GM23248 (cell line): ENCODE results near the gene PKD1. TPM values are rescaled to one million over a fixed set of nuclear protein-coding genes. Genes with fewer than 3 reads are reported as not detected.
"Not testable (repeated sequence)": the region's sequence is repeated elsewhere in the genome, so short reads cannot be mapped to it uniquely, and the experiment has no call there.

Experiments
- DNase-seq: peaks from one replicate; pipeline ENCODE4 v3.0.0-alpha.2; 2015
- H2AFZ ChIP-seq: fragments of 200-600 bp; sonication (generic); 2 replicates; pipeline ENCODE4 v1.6.1; 2016; ENCODE audit warnings: antibody characterized with exemption
- H3F3A ChIP-seq: fragments of 200-600 bp; sonication (generic); 2 replicates; pipeline ENCODE4 v1.6.1; 2016; ENCODE audit warnings: mild to moderate bottlenecking, antibody characterized with exemption, mixed run types; ENCODE audit not compliant: insufficient read depth
- H3K27ac ChIP-seq: fragments of 200-600 bp; sonication (generic); 2 replicates; pipeline ENCODE4 v1.5.1; 2016; ENCODE audit warnings: mild to moderate bottlenecking
- H3K27me3 ChIP-seq: fragments of 200-600 bp; sonication (generic); replicated peaks from 2 replicates; pipeline ENCODE4 v1.6.1; 2016; ENCODE audit warnings: mild to moderate bottlenecking; ENCODE audit not compliant: insufficient read depth
- H3K36me3 ChIP-seq: fragments of 200-600 bp; sonication (generic); 2 replicates; pipeline ENCODE4 v1.6.1; 2016; ENCODE audit warnings: low read depth, mild to moderate bottlenecking
- H3K4me1 ChIP-seq: fragments of 200-600 bp; sonication (generic); 2 replicates; pipeline ENCODE4 v1.6.1; 2016; ENCODE audit warnings: mild to moderate bottlenecking; ENCODE audit not compliant: insufficient read depth
- H3K4me2 ChIP-seq: fragments of 200-600 bp; sonication (generic); one replicate; pipeline ENCODE4 v1.6.1; 2016; ENCODE audit warnings: mild to moderate bottlenecking; ENCODE audit not compliant: unreplicated experiment
- H3K4me3 ChIP-seq: fragments of 200-600 bp; sonication (generic); 2 replicates; pipeline ENCODE4 v1.5.1; 2016; ENCODE audit warnings: mild to moderate bottlenecking
- H3K79me2 ChIP-seq: fragments of 200-600 bp; sonication (generic); 2 replicates; pipeline ENCODE4 v1.6.1; 2016; ENCODE audit warnings: mild to moderate bottlenecking; ENCODE audit not compliant: insufficient read depth
- H3K9ac ChIP-seq: fragments of 200-600 bp; sonication (generic); 2 replicates; pipeline ENCODE4 v1.6.1; 2016; ENCODE audit warnings: mild to moderate bottlenecking
- H3K9me2 ChIP-seq: fragments of 200-600 bp; sonication (generic); 2 replicates; pipeline ENCODE4 v1.6.1; 2016; ENCODE audit warnings: mixed run types, mild to moderate bottlenecking, moderate library complexity; ENCODE audit not compliant: insufficient read depth
- H3K9me3 ChIP-seq: fragments of 200-600 bp; sonication (generic); one replicate; pipeline ENCODE4 v1.6.1; 2017; ENCODE audit warnings: low read depth
- H4K20me1 ChIP-seq: fragments of 200-600 bp; sonication (generic); 2 replicates; pipeline ENCODE4 v1.6.0; 2016; ENCODE audit not compliant: insufficient read depth
- EZH2 ChIP-seq: fragments of 200-600 bp; sonication (generic); IDR thresholded peaks from 2 replicates; pipeline ENCODE4 v1.6.1; 2018; ENCODE audit warnings: antibody characterized with exemption, mild to moderate bottlenecking; ENCODE audit not compliant: insufficient read depth, poor library complexity, severe bottlenecking
- EZH2phosphoT487 ChIP-seq: fragments of 200-600 bp; sonication (generic); IDR thresholded peaks from 2 replicates; pipeline ENCODE4 v1.6.1; 2018; ENCODE audit warnings: antibody characterized with exemption, moderate library complexity, mild to moderate bottlenecking, low read depth; ENCODE audit not compliant: insufficient read depth
- WGBS, 2 experiments: methylation state at CpG; one replicate each; pipeline ENCODE4 v1.1.6; 2015 to 2017; ENCODE audit warnings: low lambda C conversion rate in 2 of 2, low coverage in 1 of 2; ENCODE audit errors: missing lambda C conversion rate in 2 of 2; 5-methylcytosine and 5-hydroxymethylcytosine counted together
- in situ Hi-C: fragments of 300-500 bp; cut with MboI; formaldehyde crosslinking; loops from 2 replicates; pipeline ENCODE4 v1.15.0; 2020
- polyA plus RNA-seq: library from polyadenylated mRNA; unstranded; fragments of >200 nt; fragmentation: Nextera tagmentation; extraction: Ambion mirVana; gene quantifications from 2 replicates; pipeline ENCODE4 v1.2.1, GENCODE V29; 2016
- total RNA-seq: library from RNA; depleted of rRNA; stranded (reverse); fragments of >200 nt; shearing (Covaris generic); gene quantifications from 2 replicates; pipeline ENCODE4 v1.2.3, GENCODE V29; 2014

Gene PKD1
- total and polyA plus RNA-seq, 2 experiments from 2014 or later, result 48.4 to 201 TPM

- no peaks in the 10 kb centered on the region for H3K36me3 ChIP-seq
- peaks cover 10% of the 10 kb centered on the region; the same call in 1 of the 2 replicates for H3F3A ChIP-seq
- TF ChIP-seq EZH2phosphoT487, result no peak
- TF ChIP-seq EZH2, result no peak
- H3K4me1 ChIP-seq, result peaks cover 2% of the 10 kb centered on the region
- no peaks in the 10 kb centered on the region for H3K9me3 ChIP-seq
- H3K4me3 ChIP-seq, result no peak overlapping the region
- WGBS, 2 experiments, result 65 to 70% methylated on average over 17 of the region's 17 CpGs
- H2AFZ ChIP-seq, result no peak overlapping the region
- no peaks in the 10 kb centered on the region for H4K20me1 ChIP-seq
- no peaks in the 10 kb centered on the region for H3K27me3 ChIP-seq
- no peak overlapping the region for H3K9ac ChIP-seq
- in situ Hi-C loops, result loop anchor here (10.0 kb wide), 1 partner anchor 119 kb away; the partner anchor contains the start of gene NHERF2
- H3K27ac ChIP-seq, result no peak overlapping the region
- no peak overlapping the region for H3K4me2 ChIP-seq
- DNase-seq, result no peak
- no peaks in the 10 kb centered on the region for H3K79me2 ChIP-seq
- no peaks in the 10 kb centered on the region for H3K9me2 ChIP-seq
Measured at GRCh38 chr16:2143878-2144485, 8.3 kb upstream of the PKD1 start.

DNA sequence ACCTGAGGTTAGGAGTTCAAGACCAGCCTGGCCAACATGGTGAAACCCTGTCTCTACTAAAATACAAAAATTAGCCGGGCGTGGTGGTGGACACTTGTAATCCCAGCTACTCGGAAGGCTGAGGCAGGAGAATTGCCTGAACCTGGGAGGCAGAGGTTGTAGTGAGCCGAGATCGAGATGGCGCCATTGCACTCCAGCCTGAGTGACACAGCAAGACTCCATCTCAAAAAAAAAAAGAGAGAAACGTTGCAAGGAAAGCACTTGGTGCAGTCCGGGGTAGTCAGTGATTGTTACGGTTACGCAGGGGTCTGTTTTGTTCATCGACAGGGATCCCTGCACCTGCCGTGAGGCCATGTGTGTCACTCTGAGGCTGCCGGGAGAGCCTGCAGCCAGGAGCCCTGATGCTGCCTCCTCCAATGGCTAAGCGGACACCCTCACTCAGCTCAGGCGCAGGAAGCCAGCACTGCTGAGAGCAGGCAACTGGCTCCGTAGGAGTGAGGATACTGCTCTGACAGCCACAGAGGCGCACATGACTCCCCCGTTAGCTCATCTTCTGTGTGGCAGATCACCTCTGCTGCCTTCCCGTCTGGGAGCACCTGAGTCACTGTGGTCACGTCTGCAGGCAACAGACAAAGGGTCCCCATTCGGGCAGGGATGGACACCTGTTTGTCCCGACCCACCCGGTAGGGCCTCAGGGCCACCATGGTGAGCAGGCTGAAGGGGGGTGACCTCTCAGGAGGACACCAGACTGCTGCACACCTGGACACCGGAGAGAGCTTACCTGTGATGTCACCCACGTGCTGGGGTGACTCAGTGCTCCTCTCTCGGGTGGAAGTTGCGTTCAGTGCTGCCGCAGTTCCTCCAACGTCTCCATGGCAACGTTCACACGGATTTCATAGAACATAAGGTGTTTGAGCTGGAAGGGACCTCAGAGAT, 7.5 kb upstream of the PKD1 start:
- Histone ChIP-seq H3K4me2 (no peak overlapping the region), H3K79me2 (no peaks in the 10 kb centered on the region), H3K9ac (no peak overlapping the region), H3K36me3 (no peaks in the 10 kb centered on the region), H3K4me1 (no peaks in the 10 kb centered on the region), H3K9me2 (no peaks in the 10 kb centered on the region), H3K4me3 (no peak overlapping the region), H3K27me3 (no peaks in the 10 kb centered on the region), H4K20me1 (no peaks in the 10 kb centered on the region), H3K27ac (no peak overlapping the region), H3K9me3 (no peaks in the 10 kb centered on the region), H2AFZ (no peak overlapping the region), H3F3A (peaks cover 10% of the 10 kb centered on the region; the same call in 1 of the 2 replicates)
- no peak for DNase-seq
- WGBS, 2 experiments, result 65 to 68% methylated on average over 31 of the region's 31 CpGs
- TF ChIP-seq EZH2 (no peak), EZH2phosphoT487 (no peak)
- in situ Hi-C loops, result loop anchor here (10.0 kb wide), 1 partner anchor 118 kb away; the partner anchor contains the start of gene NHERF2

GRCh38 chr16:2135071-2135470, 627 bp downstream of the PKD1 start:
- H3K9me3 ChIP-seq, H3K9me2 ChIP-seq, H3F3A ChIP-seq, H4K20me1 ChIP-seq, H2AFZ ChIP-seq, H3K4me1 ChIP-seq, H3K36me3 ChIP-seq, in situ Hi-C loops, H3K27me3 ChIP-seq, H3K4me2 ChIP-seq: not testable (repeated sequence)
- H3K4me3 ChIP-seq, result peak overlapping the region; percentile 78
- peak; percentile 51 for DNase-seq
- 1% methylated on average over 20 of the region's 42 CpGs; no CpG with 5 or more reads in 1 of the 2 experiments for WGBS, 2 experiments
- peak overlapping the region; percentile 67 for H3K27ac ChIP-seq
- peak overlapping the region; percentile 90 for H3K9ac ChIP-seq
- H3K79me2 ChIP-seq, result peaks cover 44% of the 10 kb centered on the region

DNA sequence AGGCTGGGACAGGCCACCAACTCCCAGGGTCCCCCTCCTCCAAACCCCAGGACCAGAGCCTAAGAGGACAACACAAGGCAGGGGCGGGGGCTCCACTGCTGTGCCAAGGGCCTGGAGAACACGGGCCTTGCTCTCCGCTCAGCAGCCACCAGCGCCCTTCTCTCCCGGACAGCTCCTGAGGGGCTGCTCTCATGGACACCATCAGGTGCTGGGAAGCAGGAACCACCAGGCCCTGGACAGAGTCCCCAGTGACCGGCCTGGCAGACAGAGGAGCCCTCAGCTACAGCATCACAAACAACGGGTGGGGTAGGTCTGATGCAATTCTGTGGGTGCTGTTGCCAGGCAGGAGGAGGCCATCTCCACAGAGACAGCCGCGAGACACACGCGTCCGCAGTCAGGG, 1.9 kb downstream of the PKD1 start:
- H3K27me3 ChIP-seq, H3K36me3 ChIP-seq, H3K9me3 ChIP-seq, H4K20me1 ChIP-seq, H3K4me1 ChIP-seq, H3K9me2 ChIP-seq, H2AFZ ChIP-seq, H3F3A ChIP-seq, in situ Hi-C loops: not testable (repeated sequence)
- 3 to 13% methylated on average over 5 to 7 of the region's 12 CpGs for WGBS, 2 experiments
- DNase-seq, result peak; percentile 37
- H3K27ac ChIP-seq, result peak overlapping the region; percentile 76
- peak overlapping the region; percentile 83 for H3K9ac ChIP-seq
- H3K4me2 ChIP-seq, result peak overlapping the region; percentile 88
- H3K4me3 ChIP-seq, result peak overlapping the region; percentile 74
- peaks cover 57% of the 10 kb centered on the region for H3K79me2 ChIP-seq

DNA sequence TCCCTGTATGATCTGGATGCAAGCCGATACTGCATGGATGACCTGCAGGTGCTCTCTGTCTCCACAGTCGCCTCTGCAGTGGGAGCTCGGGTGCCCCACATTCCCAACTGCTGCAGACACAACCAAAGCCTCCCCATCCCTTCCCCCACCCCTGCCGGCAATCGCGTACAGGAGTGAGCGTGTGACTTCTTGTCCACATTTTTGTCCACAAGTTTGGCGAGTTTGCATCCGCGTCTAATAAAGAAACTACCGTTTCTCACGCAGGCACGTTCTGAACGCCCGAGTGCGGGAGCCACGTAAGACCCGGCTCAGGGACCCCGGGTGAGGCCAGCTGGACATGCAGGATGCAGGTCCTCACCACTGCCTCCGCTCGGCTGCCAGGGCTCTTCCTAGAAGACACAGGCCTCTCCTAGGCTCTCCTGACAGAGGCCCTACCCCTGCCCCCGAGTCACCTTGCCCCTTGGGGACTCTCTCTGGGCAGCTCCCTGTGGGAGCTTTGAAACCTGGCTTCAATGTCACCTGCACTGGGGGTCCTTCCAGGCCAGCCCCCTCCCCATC, 5.7 kb downstream of the PKD1 start:
- in situ Hi-C loops, H3K36me3 ChIP-seq, H4K20me1 ChIP-seq, H3K4me3 ChIP-seq, H3K9me3 ChIP-seq, H3K4me2 ChIP-seq, H2AFZ ChIP-seq, H3K9me2 ChIP-seq, H3K27me3 ChIP-seq: not testable (repeated sequence)
- Histone ChIP-seq H3K9ac (peak overlapping the region; percentile 42; the same call in 1 of the 2 replicates), H3K27ac (peak overlapping the region; percentile 73; the same call in 1 of the 2 replicates), H3K79me2 (peaks cover 88% of the 10 kb centered on the region), H3F3A (peaks cover 12% of the 10 kb centered on the region; the same call in 1 of the 2 replicates), H3K4me1 (peaks cover 35% of the 10 kb centered on the region)
- 47% methylated on average over 20 to 21 of the region's 22 CpGs for WGBS, 2 experiments
- DNase-seq, result peak; percentile 26

GRCh38 chr16:2129251-2129650, 6.4 kb downstream of the PKD1 start:
- H3F3A ChIP-seq, result peaks cover 12% of the 10 kb centered on the region; the same call in 1 of the 2 replicates
- H3K9me2 ChIP-seq, H4K20me1 ChIP-seq, H3K27me3 ChIP-seq, H3K9me3 ChIP-seq, in situ Hi-C loops, H2AFZ ChIP-seq, H3K4me3 ChIP-seq, H3K36me3 ChIP-seq, H3K4me2 ChIP-seq: not testable (repeated sequence)
- 3% methylated on average over 8 to 9 of the region's 11 CpGs for WGBS, 2 experiments
- H3K4me1 ChIP-seq, result peaks cover 38% of the 10 kb centered on the region
- peaks cover 88% of the 10 kb centered on the region for H3K79me2 ChIP-seq
- DNase-seq, result peak; percentile 80
- H3K27ac ChIP-seq, result peak overlapping the region; percentile 73
- 0 out of 2 replicates have a peak overlapping the region, but pooled peaks have one; percentile 42 for H3K9ac ChIP-seq
